HepG2 (cell line): ENCODE measurements around the gene VPS26B. TPM values are rescaled to one million over a fixed set of nuclear protein-coding genes. Genes with fewer than 3 reads are reported as not detected.

Source experiments
- ETV5 ChIP-seq: IDR thresholded peaks from 2 replicates; pipeline ENCODE4 v1.6.1; 2018; ENCODE audit warnings: missing biosample characterization, missing genetic modification reagents, inconsistent platforms, borderline replicate concordance
- HDAC6 ChIP-seq: fragments of 200-600 bp; sonication (generic); IDR thresholded peaks from 2 replicates; pipeline ENCODE4 v1.7.0; 2017; ENCODE audit warnings: mild to moderate bottlenecking, antibody characterized with exemption, low read length, low read depth
- KAT2B ChIP-seq: fragments of 150-350 bp; IDR thresholded peaks from 2 replicates; pipeline ENCODE4 v1.6.1; 2014; ENCODE audit warnings: low read depth, low read length, borderline replicate concordance
- KDM3A ChIP-seq: IDR thresholded peaks from 2 replicates; pipeline ENCODE4 v1.6.1; 2018; ENCODE audit warnings: low read depth, missing compliant biosample characterization
- LBX2 ChIP-seq: sonication (generic); formaldehyde crosslinking; IDR thresholded peaks from 2 replicates; pipeline ENCODE4 v1.5.0; 2020; ENCODE audit warnings: missing genetic modification reagents, mild to moderate bottlenecking, borderline replicate concordance
- NFE2 ChIP-seq: sonication (generic); formaldehyde crosslinking; IDR thresholded peaks from 2 replicates; pipeline ENCODE4 v1.4.0; 2020; ENCODE audit warnings: missing genetic modification reagents
- PRPF4 ChIP-seq: fragments of 200-400 bp; formaldehyde crosslinking; IDR thresholded peaks from 2 replicates; pipeline ENCODE4 v1.6.1; 2016; ENCODE audit warnings: low read length, low read depth; ENCODE audit not compliant: poor library complexity, severe bottlenecking
- RAD21 ChIP-seq: fragments of 450-650 bp; formaldehyde crosslinking; IDR thresholded peaks from 2 replicates; pipeline ENCODE4 v1.5.0; 2020; ENCODE audit warnings: mild to moderate bottlenecking
- SETDB1 ChIP-seq: sonication (generic); formaldehyde crosslinking; IDR thresholded peaks from 2 replicates; pipeline ENCODE4 v1.5.1; 2020; ENCODE audit warnings: missing genetic modification reagents, mild to moderate bottlenecking, borderline replicate concordance
- SNAI1 ChIP-seq: sonication (generic); formaldehyde crosslinking; IDR thresholded peaks from 2 replicates; pipeline ENCODE4 v1.5.0; 2020; ENCODE audit warnings: mild to moderate bottlenecking, missing genetic modification reagents, borderline replicate concordance
- SRSF4 ChIP-seq: fragments of 200-400 bp; formaldehyde crosslinking; IDR thresholded peaks from one replicate; pipeline ENCODE4 v1.6.1; 2018; ENCODE audit warnings: mild to moderate bottlenecking, low read depth, low read length, moderate library complexity; ENCODE audit not compliant: poor library complexity, severe bottlenecking
- TARDBP ChIP-seq: sonication (generic); formaldehyde crosslinking; IDR thresholded peaks from 2 replicates; pipeline ENCODE4 v1.8.0; 2022; ENCODE audit warnings: mild to moderate bottlenecking, missing genetic modification reagents
- TCF12 ChIP-seq, 2 experiments: fragments of 450-650 bp in 1 of 2; sonication (generic) in 1 of 2; formaldehyde crosslinking in 1 of 2; IDR thresholded peaks; 2 replicates each; pipeline versions ENCODE4 v1.6.1 to v1.8.0; 2017 to 2022; ENCODE audit warnings: antibody characterized with exemption in 1 of 2, mild to moderate bottlenecking in 1 of 2, missing genetic modification reagents in 1 of 2, moderate library complexity in 1 of 2
- THRA ChIP-seq: sonication (generic); formaldehyde crosslinking; IDR thresholded peaks from 2 replicates; pipeline ENCODE4 v1.4.0; 2020; ENCODE audit warnings: missing genetic modification reagents, borderline replicate concordance
- WIZ ChIP-seq: sonication (generic); formaldehyde crosslinking; IDR thresholded peaks from 2 replicates; pipeline ENCODE4 v1.5.1; 2020; ENCODE audit warnings: mild to moderate bottlenecking, missing genetic modification reagents
- XBP1 ChIP-seq: sonication (generic); formaldehyde crosslinking; IDR thresholded peaks from 2 replicates; pipeline ENCODE4 v1.5.0; 2020; ENCODE audit warnings: missing genetic modification reagents
- ZKSCAN8 ChIP-seq: IDR thresholded peaks from 2 replicates; pipeline ENCODE4 v1.6.1; 2016; ENCODE audit warnings: borderline replicate concordance, missing genetic modification reagents, missing compliant biosample characterization
- ZNF280D ChIP-seq: sonication (generic); formaldehyde crosslinking; IDR thresholded peaks from 2 replicates; pipeline ENCODE4 v1.5.1; 2020; ENCODE audit warnings: mild to moderate bottlenecking, missing genetic modification reagents
- ZNF512B ChIP-seq: sonication (generic); formaldehyde crosslinking; IDR thresholded peaks from 2 replicates; pipeline ENCODE4 v1.5.1; 2020; ENCODE audit warnings: missing genetic modification reagents, mild to moderate bottlenecking, borderline replicate concordance
- ZNF629 ChIP-seq: sonication (generic); formaldehyde crosslinking; conservative IDR thresholded peaks from 2 replicates; pipeline ENCODE4 v1.5.0; 2020; ENCODE audit warnings: missing genetic modification reagents
- ZNF747 ChIP-seq: sonication (generic); formaldehyde crosslinking; IDR thresholded peaks from 2 replicates; pipeline ENCODE4 v1.8.1; 2023; ENCODE audit warnings: missing genetic modification reagents, mild to moderate bottlenecking, borderline replicate concordance
- polyA plus RNA-seq, 8 experiments: library from polyadenylated mRNA; depleted of rRNA in 3 of 8; stranded (reverse) in 7 of 8; unstranded in 1 of 8; fragments of >200 nt; fragmentation: Illumina TruSeq in 4 of 8; extraction: Trizol in 4 of 8; gene quantifications; 2 replicates each; pipeline versions ENCODE4 v1.2.1 to v1.2.3, GENCODE V29; 2011 to 2016; ENCODE audit warnings: low read depth in 4 of 8, missing spikeins in 1 of 8, mixed read lengths in 1 of 8; ENCODE audit not compliant: insufficient read depth in 1 of 8
- total RNA-seq, 5 experiments: library from RNA; depleted of rRNA; stranded (reverse); fragments of >200 nt; fragmentation: Illumina TruSeq; extraction: Trizol; gene quantifications; 2 replicates each; pipeline ENCODE4 v1.2.3, GENCODE V29; 2016; ENCODE audit warnings: low read depth in 1 of 5

The VPS26B gene
- total and polyA plus RNA-seq, 2 of the 13 experiments (the other 11 are each of a cell fraction or from before 2014, with no cell fraction given): 20.2 to 23.2 TPM

- TF ChIP-seq LBX2 (CRISPR knock-in tag) (no peak), PRPF4 (no peak), SETDB1 (CRISPR knock-in tag) (no peak), XBP1 (no peak), RAD21 (CRISPR knock-in tag) (no peak; the same call in 1 of the 2 replicates), ZKSCAN8 (0 out of 2 replicates have a peak, but pooled peaks have one; percentile 15), WIZ (no peak), HDAC6 (no peak), TCF12 (IDR thresholded peaks at IDR 0.05) (no peak), TCF12 (CRISPR knock-in tag; IDR thresholded peaks at IDR 0.05) (no peak), ZNF512B (no peak), SRSF4 (no peak), KAT2B (no peak), ZNF280D (CRISPR knock-in tag) (no peak), NFE2 (CRISPR knock-in tag) (no peak), SNAI1 (CRISPR knock-in tag) (0 out of 2 replicates have a peak, but pooled peaks have one; percentile 3), THRA (CRISPR knock-in tag) (0 out of 2 replicates have a peak, but pooled peaks have one; percentile 11), ZNF747 (CRISPR knock-in tag) (peak; percentile 63; the same call in 1 of the 2 replicates), TARDBP (CRISPR knock-in tag) (peak; percentile 43; the same call in 1 of the 2 replicates), ETV5 (no peak), KDM3A (CRISPR knock-in tag) (peak; percentile 77; the same call in 1 of the 2 replicates), ZNF629 (CRISPR knock-in tag) (no peak)
These were observed 28.9 kb downstream of the VPS26B start, which contains the start of the genes ACAD8 and THYN1 (continued) for GRCh38 chr11:134253188-134253993.
